Liver (tissue), 9 donors: ENCODE data around the gene ZNF335. TPM values are rescaled to one million over a fixed set of nuclear protein-coding genes. Genes with fewer than 3 reads are reported as not detected.
"Not testable (repeated sequence)": the region's sequence is repeated elsewhere in the genome, so short reads cannot be mapped to it uniquely, and the experiment has no call there.

Source experiments
- DNase-seq: peaks from one replicate; pipeline ENCODE4 v3.0.0-alpha.2; 2017; ENCODE audit warnings: low spot score
- H3K27ac ChIP-seq, 2 donors: one replicate each; pipeline ENCODE4 v1.7.0; 2013; ENCODE audit warnings: inconsistent platforms in 2 of 2, low read length in 2 of 2, control low read depth in 1 of 2, low read depth in 1 of 2, mild to moderate bottlenecking in 1 of 2
- H3K27me3 ChIP-seq, 4 donors: one replicate each; pipeline versions ENCODE4 v1.6.1 to v1.7.0; 2013; ENCODE audit warnings: low read length in 3 of 4, inconsistent platforms in 1 of 4, mild to moderate bottlenecking in 1 of 4, moderate library complexity in 1 of 4; ENCODE audit not compliant: control insufficient read depth in 4 of 4, insufficient read depth in 4 of 4
- H3K36me3 ChIP-seq, 4 donors: one replicate each; pipeline versions ENCODE4 v1.6.1 to v1.7.0; 2013; ENCODE audit warnings: low read length in 3 of 4, mild to moderate bottlenecking in 3 of 4, low read depth in 1 of 4, moderate library complexity in 1 of 4; ENCODE audit not compliant: control insufficient read depth in 4 of 4, insufficient read depth in 3 of 4
- H3K4me1 ChIP-seq, 4 donors: one replicate each; pipeline versions ENCODE4 v1.6.1 to v1.7.0; 2013; ENCODE audit warnings: low read length in 3 of 4, mild to moderate bottlenecking in 3 of 4, moderate library complexity in 1 of 4; ENCODE audit not compliant: control insufficient read depth in 4 of 4, insufficient read depth in 4 of 4
- H3K4me3 ChIP-seq, 3 donors: one replicate each; pipeline versions ENCODE4 v1.6.1 to v1.7.0; 2013; ENCODE audit warnings: low read length in 3 of 3, control low read depth in 1 of 3, low read depth in 1 of 3, mild to moderate bottlenecking in 1 of 3
- H3K9ac ChIP-seq, 2 donors: one replicate each; pipeline ENCODE4 v1.7.0; 2013; ENCODE audit warnings: low read length in 2 of 2, mild to moderate bottlenecking in 2 of 2, moderate library complexity in 2 of 2, control low read depth in 1 of 2, low read depth in 1 of 2
- H3K9me3 ChIP-seq, 4 donors: one replicate each; pipeline versions ENCODE4 v1.6.1 to v1.7.0; 2013; ENCODE audit warnings: low read length in 3 of 4; ENCODE audit not compliant: control insufficient read depth in 4 of 4
- ATF3 ChIP-seq: IDR thresholded peaks from 2 replicates; pipeline ENCODE4 v1.6.1; 2016; ENCODE audit warnings: antibody characterized with exemption
- CTCF ChIP-seq: fragments of 150-350 bp; IDR thresholded peaks from 2 replicates; pipeline ENCODE4 v1.5.1; 2017; ENCODE audit warnings: improper control_type of control experiment, low read depth, low read length; ENCODE audit not compliant: missing input control
- EGR1 ChIP-seq, 2 donors: IDR thresholded peaks; 2 replicates each; pipeline ENCODE4 v1.6.1; 2016 to 2018; ENCODE audit warnings: antibody characterized with exemption in 2 of 2, low read depth in 2 of 2
- FOXA1 ChIP-seq: IDR thresholded peaks from 2 replicates; pipeline ENCODE4 v1.6.1; 2016; ENCODE audit warnings: antibody characterized with exemption
- FOXA2 ChIP-seq: IDR thresholded peaks from 2 replicates; pipeline ENCODE4 v1.6.1; 2016; ENCODE audit warnings: antibody characterized with exemption
- GABPA ChIP-seq, 2 donors: IDR thresholded peaks in 1 of 2; conservative IDR thresholded peaks in 1 of 2; 2 replicates each; pipeline ENCODE4 v1.6.1; 2016; ENCODE audit warnings: antibody characterized with exemption in 2 of 2, mild to moderate bottlenecking in 1 of 2, moderate library complexity in 1 of 2
- HNF4A ChIP-seq, 2 donors: conservative IDR thresholded peaks; 2 replicates each; pipeline ENCODE4 v1.6.1; 2016; ENCODE audit warnings: antibody characterized with exemption in 2 of 2, mild to moderate bottlenecking in 2 of 2
- HNF4G ChIP-seq: IDR thresholded peaks from 2 replicates; pipeline ENCODE4 v1.6.1; 2016; ENCODE audit warnings: antibody characterized with exemption
- JUND ChIP-seq, 2 donors: IDR thresholded peaks; 2 replicates each; pipeline ENCODE4 v1.6.1; 2016; ENCODE audit warnings: antibody characterized with exemption in 2 of 2
- MAX ChIP-seq: IDR thresholded peaks from 2 replicates; pipeline ENCODE4 v1.6.1; 2016; ENCODE audit warnings: antibody characterized with exemption
- NR2F2 ChIP-seq: IDR thresholded peaks from 2 replicates; pipeline ENCODE4 v1.6.1; 2016; ENCODE audit warnings: antibody characterized with exemption
- RAD21 ChIP-seq, 2 donors: IDR thresholded peaks; 2 replicates each; pipeline ENCODE4 v1.6.1; 2016; ENCODE audit warnings: antibody characterized with exemption in 2 of 2, mild to moderate bottlenecking in 2 of 2
- REST ChIP-seq: IDR thresholded peaks from 2 replicates; pipeline ENCODE4 v1.6.1; 2016; ENCODE audit warnings: antibody characterized with exemption, mild to moderate bottlenecking
- RXRA ChIP-seq, 2 donors: IDR thresholded peaks; 2 replicates each; pipeline ENCODE4 v1.6.1; 2017 to 2018; ENCODE audit warnings: antibody characterized with exemption in 2 of 2, mild to moderate bottlenecking in 1 of 2
- SP1 ChIP-seq: IDR thresholded peaks from 2 replicates; pipeline ENCODE4 v1.6.1; 2018; ENCODE audit warnings: antibody characterized with exemption, mild to moderate bottlenecking
- TAF1 ChIP-seq: conservative IDR thresholded peaks from 2 replicates; pipeline ENCODE4 v1.6.1; 2016; ENCODE audit warnings: antibody characterized with exemption, mild to moderate bottlenecking
- YY1 ChIP-seq: IDR thresholded peaks from 2 replicates; pipeline ENCODE4 v1.6.1; 2016; ENCODE audit warnings: antibody characterized with exemption, mild to moderate bottlenecking
- ZBTB33 ChIP-seq: IDR thresholded peaks from 2 replicates; pipeline ENCODE4 v1.6.1; 2016; ENCODE audit warnings: antibody characterized with exemption
- WGBS: extraction: QIAGEN DNeasy Blood & Tissue Kit; methylation state at CpG from one replicate; pipeline ENCODE4 v1.1.7; 2013; 5-methylcytosine and 5-hydroxymethylcytosine counted together
- polyA plus RNA-seq, 2 donors: library from polyadenylated mRNA; stranded (reverse) in 1 of 2; unstranded in 1 of 2; fragments of 200-250 nt in 1 of 2; fragments of >200 nt in 1 of 2; fragmentation: Nextera tagmentation in 1 of 2; extraction: Ambion mirVana in 1 of 2; gene quantifications; one replicate each; pipeline versions ENCODE4 v1.2.1 to v1.2.3, GENCODE V29; 2013 to 2015
- total RNA-seq, 2 donors: library from RNA; depleted of rRNA; stranded (reverse); fragments of >200 nt; gene quantifications; one replicate each; pipeline ENCODE4 v1.2.3, GENCODE V29; 2014
- donor health status: healthy.
- donor health status: healthy.
- donor health status: healthy.
- donor health status: healthy.
- donor health status: healthy.

The ZNF335 gene
- total and polyA plus RNA-seq, 4 donors: 3.0 to 14.6 (median 6.6) TPM

- Histone ChIP-seq H3K27ac (no peak overlapping the region), H3K9ac (no peak overlapping the region), H3K27me3 (no peaks in the 10 kb centered on the region), H3K4me3 (no peak overlapping the region), H3K9me3 (no peaks in the 10 kb centered on the region), H3K36me3 (peaks cover 16 to 71% (median 48%) of the 10 kb centered on the region in 4 donors), H3K4me1 (no peaks in the 10 kb centered on the region)
- 90% methylated on average over 19 of the region's 19 CpGs for WGBS
- DNase-seq: no peak
- TF ChIP-seq YY1 (no peak), ATF3 (no peak), GABPA (IDR thresholded peaks at IDR 0.05 in 1 of 2, conservative IDR thresholded peaks at IDR 0.05 in 1 of 2) (no peak), NR2F2 (no peak), RAD21 (IDR thresholded peaks at IDR 0.05) (no peak), SP1 (no peak), REST (no peak), EGR1 (IDR thresholded peaks at IDR 0.05; ENCODE audit: low read depth in 2 of 2) (no peak), HNF4G (no peak), FOXA2 (no peak), ZBTB33 (no peak), MAX (no peak), CTCF (no peak), RXRA (IDR thresholded peaks at IDR 0.05) (no peak), JUND (IDR thresholded peaks at IDR 0.05) (no peak), TAF1 (no peak), FOXA1 (no peak), HNF4A (conservative IDR thresholded peaks at IDR 0.05) (no peak)
These were observed 14.7 kb downstream of the ZNF335 start for GRCh38 chr20:45957021-45957941.

- H3K4me3 ChIP-seq, H3K9ac ChIP-seq, H3K9me3 ChIP-seq, DNase-seq, H3K27me3 ChIP-seq, H3K27ac ChIP-seq, H3K4me1 ChIP-seq: not testable (repeated sequence)
- H3K36me3 ChIP-seq: peaks cover 20 to 70% (median 47%) of the 10 kb centered on the region in 4 donors
- 93% methylated on average over 10 of the region's 10 CpGs for WGBS
These were observed 15.7 kb downstream of the ZNF335 start for GRCh38 chr20:45956326-45956725.
